HepG2 (cell line): ENCODE measurements around the gene G6PC2. TPM values are rescaled to one million over a fixed set of nuclear protein-coding genes. Genes with fewer than 3 reads are reported as not detected.

Experiments
- ATF7-NPFF ChIP-seq: sonication (generic); formaldehyde crosslinking; IDR thresholded peaks from 2 replicates; pipeline ENCODE4 v1.8.1; 2023; ENCODE audit warnings: mild to moderate bottlenecking, low read depth, missing genetic modification reagents, moderate library complexity
- BHLHE40 ChIP-seq: IDR thresholded peaks from 2 replicates; pipeline ENCODE4 v1.6.1; 2011; ENCODE audit warnings: low read length, improper control_type of control experiment
- BORCS8-MEF2B ChIP-seq: sonication (generic); formaldehyde crosslinking; IDR thresholded peaks from 2 replicates; pipeline ENCODE4 v1.8.0; 2022; ENCODE audit warnings: mild to moderate bottlenecking, missing genetic modification reagents
- ELF1 ChIP-seq: sonication (generic); formaldehyde crosslinking; IDR thresholded peaks from 2 replicates; pipeline ENCODE4 v1.4.0; 2020; ENCODE audit warnings: missing genetic modification reagents
- JDP2 ChIP-seq: sonication (generic); formaldehyde crosslinking; IDR thresholded peaks from 2 replicates; pipeline ENCODE4 v1.8.1; 2022; ENCODE audit warnings: missing genetic modification reagents, borderline replicate concordance
- JUND ChIP-seq: sonication (generic); formaldehyde crosslinking; IDR thresholded peaks from 2 replicates; pipeline ENCODE4 v1.8.0; 2022; ENCODE audit warnings: mild to moderate bottlenecking, missing genetic modification reagents
- MIER2 ChIP-seq: IDR thresholded peaks from 2 replicates; pipeline ENCODE4 v1.6.1; 2016; ENCODE audit warnings: missing biosample characterization, missing genetic modification reagents
- NBN ChIP-seq: fragments of 450-650 bp; conservative IDR thresholded peaks from 2 replicates; pipeline ENCODE4 v1.6.1; 2017
- RFX1 ChIP-seq: fragments of 450-650 bp; IDR thresholded peaks from 2 replicates; pipeline ENCODE4 v1.6.1; 2017
- RORA ChIP-seq: sonication (generic); formaldehyde crosslinking; IDR thresholded peaks from 2 replicates; pipeline ENCODE4 v1.5.0; 2020; ENCODE audit warnings: mild to moderate bottlenecking, missing genetic modification reagents, moderate library complexity
- SNRNP70 ChIP-seq: fragments of 200-400 bp; formaldehyde crosslinking; IDR thresholded peaks from 2 replicates; pipeline ENCODE4 v1.6.1; 2017; ENCODE audit warnings: mild to moderate bottlenecking, low read depth, low read length, moderate library complexity
- TARDBP ChIP-seq: sonication (generic); formaldehyde crosslinking; IDR thresholded peaks from 2 replicates; pipeline ENCODE4 v1.8.0; 2022; ENCODE audit warnings: mild to moderate bottlenecking, missing genetic modification reagents
- ZC3H13 ChIP-seq: sonication (generic); formaldehyde crosslinking; IDR thresholded peaks from 2 replicates; pipeline ENCODE4 v1.8.1; 2023; ENCODE audit warnings: mild to moderate bottlenecking, missing genetic modification reagents, moderate library complexity
- ZNF12 ChIP-seq: sonication (generic); formaldehyde crosslinking; IDR thresholded peaks from 2 replicates; pipeline ENCODE4 v1.5.0; 2020; ENCODE audit warnings: missing genetic modification reagents
- ZNF138 ChIP-seq: sonication (generic); formaldehyde crosslinking; IDR thresholded peaks from 2 replicates; pipeline ENCODE4 v1.5.0; 2020; ENCODE audit warnings: mild to moderate bottlenecking, low read depth, missing genetic modification reagents
- ZNF747 ChIP-seq: sonication (generic); formaldehyde crosslinking; IDR thresholded peaks from 2 replicates; pipeline ENCODE4 v1.8.1; 2023; ENCODE audit warnings: missing genetic modification reagents, mild to moderate bottlenecking, borderline replicate concordance
- ZNF766 ChIP-seq: sonication (generic); formaldehyde crosslinking; IDR thresholded peaks from 2 replicates; pipeline ENCODE4 v1.5.0; 2020; ENCODE audit warnings: missing genetic modification reagents, borderline replicate concordance
- polyA plus RNA-seq, 8 experiments: library from polyadenylated mRNA; depleted of rRNA in 3 of 8; stranded (reverse) in 7 of 8; unstranded in 1 of 8; fragments of >200 nt; fragmentation: Illumina TruSeq in 4 of 8; extraction: Trizol in 4 of 8; gene quantifications; 2 replicates each; pipeline versions ENCODE4 v1.2.1 to v1.2.3, GENCODE V29; 2011 to 2016; ENCODE audit warnings: low read depth in 4 of 8, missing spikeins in 1 of 8, mixed read lengths in 1 of 8; ENCODE audit not compliant: insufficient read depth in 1 of 8
- total RNA-seq, 5 experiments: library from RNA; depleted of rRNA; stranded (reverse); fragments of >200 nt; fragmentation: Illumina TruSeq; extraction: Trizol; gene quantifications; 2 replicates each; pipeline ENCODE4 v1.2.3, GENCODE V29; 2016; ENCODE audit warnings: low read depth in 1 of 5
- TF ChIP-seq, protein P1 (sequence below), 2 experiments: fragments of 450-650 bp in 1 of 2; sonication (generic) in 1 of 2; formaldehyde crosslinking; IDR thresholded peaks; 2 replicates each; pipeline versions ENCODE4 v1.5.0 to v1.8.0; 2020 to 2022; ENCODE audit warnings: mild to moderate bottlenecking in 1 of 2, missing genetic modification reagents in 1 of 2
- TF ChIP-seq, protein P2 (sequence below): sonication (generic); formaldehyde crosslinking; IDR thresholded peaks from 2 replicates; pipeline ENCODE4 v1.5.0; 2020; ENCODE audit warnings: mild to moderate bottlenecking, missing genetic modification reagents, borderline replicate concordance
- TF ChIP-seq, protein P3 (sequence below): sonication (generic); IDR thresholded peaks from 2 replicates; pipeline ENCODE4 v1.6.1; 2016; ENCODE audit warnings: low read depth, borderline replicate concordance

The G6PC2 gene
- total and polyA plus RNA-seq, 2 of the 13 experiments (the other 11 are each of a cell fraction or from before 2014, with no cell fraction given) = not detected

DNA sequence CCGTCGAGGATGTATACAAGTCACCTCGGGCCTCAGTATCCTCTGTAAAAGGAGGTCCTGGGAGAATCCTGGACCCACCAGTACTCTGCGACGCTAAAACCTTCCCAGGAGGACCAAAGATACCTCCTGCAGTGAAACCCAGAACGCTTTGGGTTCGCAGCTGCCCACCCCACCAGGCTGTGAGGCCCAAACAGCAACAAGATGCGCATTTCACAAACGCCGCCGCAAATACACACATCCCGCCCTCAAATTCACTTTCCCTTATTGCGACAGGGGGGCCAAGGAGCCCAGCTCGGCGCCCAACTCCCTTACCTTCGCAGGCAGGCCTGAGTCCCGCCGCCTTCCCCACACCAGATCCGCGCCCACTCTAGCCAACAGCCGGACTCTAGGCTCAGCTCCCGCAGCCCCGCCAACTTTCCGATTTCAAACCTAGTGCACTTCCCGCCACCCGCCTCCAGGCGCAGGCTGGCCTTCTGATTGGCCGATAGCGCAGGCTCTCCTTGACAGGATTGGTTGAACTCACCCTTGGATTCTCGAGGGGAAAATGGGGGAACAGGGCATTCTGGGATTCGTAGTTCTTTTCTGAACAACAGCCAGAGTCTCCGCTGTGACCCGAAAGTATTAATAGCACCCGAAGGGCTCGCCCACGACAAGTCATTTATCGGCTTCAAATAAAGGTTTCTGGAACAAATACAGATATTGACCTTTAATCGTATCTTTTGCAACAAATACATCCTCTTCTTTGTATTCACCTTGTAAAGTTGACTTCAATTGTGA, 10.9 kb upstream of the G6PC2 start, which contains the start of gene SPC25 (continued):
- TF ChIP-seq, protein P1, sequence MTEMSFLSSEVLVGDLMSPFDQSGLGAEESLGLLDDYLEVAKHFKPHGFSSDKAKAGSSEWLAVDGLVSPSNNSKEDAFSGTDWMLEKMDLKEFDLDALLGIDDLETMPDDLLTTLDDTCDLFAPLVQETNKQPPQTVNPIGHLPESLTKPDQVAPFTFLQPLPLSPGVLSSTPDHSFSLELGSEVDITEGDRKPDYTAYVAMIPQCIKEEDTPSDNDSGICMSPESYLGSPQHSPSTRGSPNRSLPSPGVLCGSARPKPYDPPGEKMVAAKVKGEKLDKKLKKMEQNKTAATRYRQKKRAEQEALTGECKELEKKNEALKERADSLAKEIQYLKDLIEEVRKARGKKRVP (CRISPR knock-in tag; IDR thresholded peaks at IDR 0.05) = peak in 1 of 2 experiments; percentile 66; a peak in 1 of 4 replicates
- TF ChIP-seq BHLHE40 (no peak), RFX1 (no peak), ZNF766 (CRISPR knock-in tag) (no peak), ZC3H13 (CRISPR knock-in tag) (peak; percentile 65; the same call in 1 of the 2 replicates), ZNF12 (CRISPR knock-in tag) (no peak), NBN (no peak), JDP2 (no peak), MIER2 (no peak), ZNF747 (CRISPR knock-in tag) (peak; percentile 45; the same call in 1 of the 2 replicates), ZNF138 (CRISPR knock-in tag) (no peak), JUND (CRISPR knock-in tag) (no peak), TARDBP (CRISPR knock-in tag) (peak; percentile 71; the same call in 1 of the 2 replicates), BORCS8-MEF2B (peak; percentile 97), SNRNP70 (no peak), ELF1 (CRISPR knock-in tag) (peak; percentile 83), RORA (CRISPR knock-in tag) (no peak), ATF7-NPFF (CRISPR knock-in tag) (peak; percentile 93)
- TF ChIP-seq, protein P2, sequence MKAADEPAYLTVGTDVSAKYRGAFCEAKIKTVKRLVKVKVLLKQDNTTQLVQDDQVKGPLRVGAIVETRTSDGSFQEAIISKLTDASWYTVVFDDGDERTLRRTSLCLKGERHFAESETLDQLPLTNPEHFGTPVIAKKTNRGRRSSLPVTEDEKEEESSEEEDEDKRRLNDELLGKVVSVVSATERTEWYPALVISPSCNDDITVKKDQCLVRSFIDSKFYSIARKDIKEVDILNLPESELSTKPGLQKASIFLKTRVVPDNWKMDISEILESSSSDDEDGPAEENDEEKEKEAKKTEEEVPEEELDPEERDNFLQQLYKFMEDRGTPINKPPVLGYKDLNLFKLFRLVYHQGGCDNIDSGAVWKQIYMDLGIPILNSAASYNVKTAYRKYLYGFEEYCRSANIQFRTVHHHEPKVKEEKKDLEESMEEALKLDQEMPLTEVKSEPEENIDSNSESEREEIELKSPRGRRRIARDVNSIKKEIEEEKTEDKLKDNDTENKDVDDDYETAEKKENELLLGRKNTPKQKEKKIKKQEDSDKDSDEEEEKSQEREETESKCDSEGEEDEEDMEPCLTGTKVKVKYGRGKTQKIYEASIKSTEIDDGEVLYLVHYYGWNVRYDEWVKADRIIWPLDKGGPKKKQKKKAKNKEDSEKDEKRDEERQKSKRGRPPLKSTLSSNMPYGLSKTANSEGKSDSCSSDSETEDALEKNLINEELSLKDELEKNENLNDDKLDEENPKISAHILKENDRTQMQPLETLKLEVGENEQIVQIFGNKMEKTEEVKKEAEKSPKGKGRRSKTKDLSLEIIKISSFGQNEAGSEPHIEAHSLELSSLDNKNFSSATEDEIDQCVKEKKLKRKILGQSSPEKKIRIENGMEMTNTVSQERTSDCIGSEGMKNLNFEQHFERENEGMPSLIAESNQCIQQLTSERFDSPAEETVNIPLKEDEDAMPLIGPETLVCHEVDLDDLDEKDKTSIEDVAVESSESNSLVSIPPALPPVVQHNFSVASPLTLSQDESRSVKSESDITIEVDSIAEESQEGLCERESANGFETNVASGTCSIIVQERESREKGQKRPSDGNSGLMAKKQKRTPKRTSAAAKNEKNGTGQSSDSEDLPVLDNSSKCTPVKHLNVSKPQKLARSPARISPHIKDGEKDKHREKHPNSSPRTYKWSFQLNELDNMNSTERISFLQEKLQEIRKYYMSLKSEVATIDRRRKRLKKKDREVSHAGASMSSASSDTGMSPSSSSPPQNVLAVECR (CRISPR knock-in tag) = peak; percentile 98
- TF ChIP-seq, protein P3, sequence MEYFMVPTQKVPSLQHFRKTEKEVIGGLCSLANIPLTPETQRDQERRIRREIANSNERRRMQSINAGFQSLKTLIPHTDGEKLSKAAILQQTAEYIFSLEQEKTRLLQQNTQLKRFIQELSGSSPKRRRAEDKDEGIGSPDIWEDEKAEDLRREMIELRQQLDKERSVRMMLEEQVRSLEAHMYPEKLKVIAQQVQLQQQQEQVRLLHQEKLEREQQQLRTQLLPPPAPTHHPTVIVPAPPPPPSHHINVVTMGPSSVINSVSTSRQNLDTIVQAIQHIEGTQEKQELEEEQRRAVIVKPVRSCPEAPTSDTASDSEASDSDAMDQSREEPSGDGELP = no peak
